CD4-positive, alpha-beta T cell treated with Interleukin-15 for 1 hour (primary cell): ENCODE measurements around the gene LRRC56.

Experiments
- DNase-seq: peaks from one replicate; pipeline ENCODE4 v3.0.0-alpha.2; 2020

Gene LRRC56

DNA sequence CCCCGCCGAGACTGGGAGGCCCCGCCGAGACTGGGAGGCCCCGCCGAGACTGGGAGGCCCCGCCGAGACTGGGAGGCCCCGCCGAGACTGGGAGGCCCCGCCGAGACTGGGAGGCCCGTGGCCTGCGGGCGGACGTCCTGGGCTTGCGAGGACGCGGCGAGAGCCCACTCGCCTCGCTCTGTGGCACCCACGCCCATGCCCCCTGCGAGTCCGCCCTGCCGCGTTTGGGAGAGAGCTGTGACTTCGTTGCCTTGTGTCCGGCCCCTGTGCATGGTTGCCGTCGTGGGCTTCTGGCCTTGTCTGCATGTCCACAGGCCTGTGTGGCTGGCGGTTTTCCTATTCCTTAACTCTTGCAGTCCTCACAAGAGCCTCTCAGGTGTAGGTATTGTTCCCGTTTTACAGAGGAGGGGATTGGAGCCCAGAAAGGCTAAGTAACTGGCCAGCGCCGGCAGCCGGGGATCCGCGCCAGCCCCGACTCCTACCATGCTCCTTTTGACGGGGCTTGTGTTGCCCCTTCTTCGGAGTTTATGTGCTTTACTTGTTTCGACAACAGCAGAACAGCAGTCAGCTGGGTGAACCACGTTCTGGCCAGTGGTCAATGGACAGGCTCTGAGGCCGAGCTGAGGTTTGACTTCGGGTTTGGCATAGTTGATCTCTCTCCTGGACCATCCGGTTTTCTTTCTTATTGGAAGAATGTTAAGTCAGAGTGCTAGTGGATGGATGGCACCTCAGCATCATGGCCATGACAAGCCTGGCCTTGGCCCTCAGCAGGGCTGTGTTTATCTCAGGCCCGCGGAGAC lies 39.7 kb downstream of the LRRC56 start:
- no peak for DNase-seq

DNA sequence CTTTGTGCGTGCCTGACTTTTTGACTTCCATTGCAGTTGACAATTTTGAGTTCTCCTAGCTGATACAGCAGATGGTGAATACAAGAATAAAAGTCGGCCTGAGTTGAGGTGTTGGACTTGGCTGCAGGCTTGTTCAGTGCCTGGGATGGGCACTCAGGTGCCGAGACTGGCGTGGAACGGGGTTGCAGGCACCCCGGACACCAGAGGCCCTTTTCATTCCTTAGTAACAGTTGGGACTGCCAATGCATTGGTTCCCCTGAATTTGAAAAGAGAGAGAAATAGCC lies 40.2 kb downstream of the LRRC56 start:
- DNase-seq, result no peak

DNA sequence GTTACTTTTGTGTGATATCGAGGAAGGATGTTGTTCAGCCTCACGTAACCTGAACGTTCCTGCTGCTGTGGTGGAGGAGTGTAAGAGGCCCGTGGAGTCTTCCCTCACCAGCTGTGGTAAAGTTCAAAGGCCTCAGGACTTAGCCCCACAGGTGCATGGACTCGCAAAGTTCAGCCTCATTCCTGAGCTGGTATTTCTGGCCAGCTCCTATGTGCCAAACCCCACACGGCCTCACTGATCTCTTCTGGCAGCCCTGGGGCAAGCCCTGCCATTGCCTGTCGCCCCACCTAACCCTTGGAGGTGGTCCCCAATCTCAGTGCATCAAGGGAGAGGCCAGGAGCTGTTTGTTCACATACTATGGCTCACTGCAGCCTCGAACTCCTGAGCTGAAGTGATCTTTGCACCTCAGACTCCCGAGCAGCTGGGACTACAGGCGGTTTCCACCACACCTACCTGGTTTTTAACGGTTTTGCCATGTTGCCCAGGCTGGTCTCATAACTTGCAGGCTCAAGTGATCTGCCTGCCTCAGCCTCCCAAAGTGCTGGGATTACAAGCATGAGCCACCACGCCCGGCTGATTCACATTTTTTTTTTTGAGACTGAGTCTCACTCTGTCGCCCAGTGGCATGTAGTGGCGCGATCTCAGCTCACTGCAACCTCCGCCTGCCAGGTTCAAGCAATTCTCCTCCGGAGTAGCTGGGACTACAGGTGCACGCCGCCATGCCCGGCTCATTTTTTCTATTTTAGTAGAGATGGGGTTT lies 41.1 kb downstream of the LRRC56 start:
- DNase-seq, result no peak

DNA sequence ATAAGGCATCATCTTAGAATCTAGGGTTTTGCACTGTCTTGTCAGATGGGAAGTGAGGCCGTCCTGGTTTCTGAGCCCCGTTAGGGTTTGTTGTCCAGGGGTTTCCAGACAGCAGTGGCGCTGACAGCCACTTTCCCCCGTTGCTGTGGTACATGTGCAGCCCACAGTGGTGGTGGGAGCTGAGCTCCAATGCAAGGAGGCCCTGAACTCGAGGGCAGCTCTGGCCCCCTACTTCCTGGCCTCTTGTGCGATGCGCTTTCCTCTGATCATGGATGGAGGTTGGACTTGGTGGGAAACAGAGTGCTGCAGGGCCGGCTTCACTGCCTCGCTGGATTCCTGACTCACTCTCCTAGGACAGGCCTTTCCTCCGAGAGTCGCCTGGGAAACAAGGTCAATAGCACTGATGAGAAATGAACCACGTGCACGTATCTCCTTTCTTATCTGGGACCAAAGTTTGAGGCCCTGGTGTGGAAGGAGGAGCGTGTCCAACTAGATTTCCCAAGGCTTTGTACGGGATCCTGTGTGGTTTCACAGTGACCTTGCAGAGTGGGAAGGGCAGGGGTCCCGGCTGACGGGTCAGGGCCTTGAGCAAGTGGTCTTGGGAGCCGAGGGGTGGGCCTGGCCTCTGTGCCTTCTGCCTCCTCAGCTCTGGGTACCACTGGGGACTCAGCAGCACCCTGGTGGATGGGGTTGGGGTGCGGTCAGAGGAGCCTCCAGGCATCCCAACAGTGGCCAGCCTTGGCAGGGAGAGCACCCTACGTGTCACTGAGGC lies 42.7 kb downstream of the LRRC56 start:
- no peak for DNase-seq

DNA sequence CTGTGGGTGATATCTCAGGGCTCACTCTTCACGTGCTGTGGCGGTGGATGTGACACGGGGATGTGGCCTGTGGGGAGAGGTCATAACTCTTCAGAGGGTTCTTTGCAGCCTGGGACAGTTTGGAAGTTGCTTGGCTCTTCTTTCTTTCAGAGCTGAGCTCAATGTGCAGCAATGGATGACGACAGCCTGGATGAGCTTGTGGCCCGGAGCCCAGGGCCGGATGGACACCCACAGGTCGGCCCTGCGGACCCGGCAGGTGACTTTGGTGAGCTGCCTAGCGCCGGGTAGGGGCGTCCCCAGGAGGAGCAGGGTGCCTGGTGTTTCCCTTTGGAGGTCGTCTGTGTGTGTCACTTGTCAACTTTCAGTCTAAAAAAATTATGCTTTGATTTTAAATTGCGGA lies 44.0 kb downstream of the LRRC56 start:
- no peak for DNase-seq

DNA sequence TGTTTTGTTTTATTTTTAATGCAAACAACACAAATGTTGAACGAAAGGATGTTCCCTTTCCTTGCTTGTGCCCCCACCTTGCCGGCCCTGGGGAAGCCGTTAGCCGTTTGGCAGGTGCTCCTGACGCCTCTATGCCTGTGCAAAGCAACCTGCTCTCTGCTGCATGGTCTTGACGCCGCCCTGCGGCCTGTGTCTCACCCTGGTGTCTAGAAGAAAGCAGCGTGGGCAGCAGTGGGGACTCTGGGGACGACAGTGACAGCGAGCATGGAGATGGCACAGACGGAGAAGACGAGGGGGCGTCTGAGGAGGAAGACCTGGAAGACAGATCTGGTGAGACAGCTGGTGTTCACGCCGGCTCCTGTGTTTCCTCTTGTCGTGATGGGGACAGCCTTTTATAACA lies 44.4 kb downstream of the LRRC56 start:
- DNase-seq, result no peak

DNA sequence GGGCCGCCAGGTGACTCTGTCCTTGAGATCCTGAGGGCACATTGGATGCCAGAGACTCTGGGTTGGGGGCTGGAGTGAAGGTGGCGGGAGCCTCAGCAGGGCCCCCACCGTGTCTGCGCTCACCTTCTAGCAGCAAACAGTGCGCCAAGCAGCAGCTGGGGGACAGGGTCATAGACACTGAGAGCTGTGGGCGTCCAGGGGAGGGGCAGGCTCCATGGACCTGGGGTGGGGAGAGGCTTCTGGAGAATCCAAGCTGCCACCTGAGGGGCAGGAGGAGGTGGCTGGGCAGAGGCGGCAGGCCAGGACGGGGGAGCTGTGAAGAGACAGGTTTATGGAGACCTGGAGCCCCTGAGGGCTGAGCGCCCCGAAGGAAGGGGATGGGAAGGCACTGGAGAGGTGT lies 47.0 kb downstream of the LRRC56 start:
- DNase-seq, result no peak

DNA sequence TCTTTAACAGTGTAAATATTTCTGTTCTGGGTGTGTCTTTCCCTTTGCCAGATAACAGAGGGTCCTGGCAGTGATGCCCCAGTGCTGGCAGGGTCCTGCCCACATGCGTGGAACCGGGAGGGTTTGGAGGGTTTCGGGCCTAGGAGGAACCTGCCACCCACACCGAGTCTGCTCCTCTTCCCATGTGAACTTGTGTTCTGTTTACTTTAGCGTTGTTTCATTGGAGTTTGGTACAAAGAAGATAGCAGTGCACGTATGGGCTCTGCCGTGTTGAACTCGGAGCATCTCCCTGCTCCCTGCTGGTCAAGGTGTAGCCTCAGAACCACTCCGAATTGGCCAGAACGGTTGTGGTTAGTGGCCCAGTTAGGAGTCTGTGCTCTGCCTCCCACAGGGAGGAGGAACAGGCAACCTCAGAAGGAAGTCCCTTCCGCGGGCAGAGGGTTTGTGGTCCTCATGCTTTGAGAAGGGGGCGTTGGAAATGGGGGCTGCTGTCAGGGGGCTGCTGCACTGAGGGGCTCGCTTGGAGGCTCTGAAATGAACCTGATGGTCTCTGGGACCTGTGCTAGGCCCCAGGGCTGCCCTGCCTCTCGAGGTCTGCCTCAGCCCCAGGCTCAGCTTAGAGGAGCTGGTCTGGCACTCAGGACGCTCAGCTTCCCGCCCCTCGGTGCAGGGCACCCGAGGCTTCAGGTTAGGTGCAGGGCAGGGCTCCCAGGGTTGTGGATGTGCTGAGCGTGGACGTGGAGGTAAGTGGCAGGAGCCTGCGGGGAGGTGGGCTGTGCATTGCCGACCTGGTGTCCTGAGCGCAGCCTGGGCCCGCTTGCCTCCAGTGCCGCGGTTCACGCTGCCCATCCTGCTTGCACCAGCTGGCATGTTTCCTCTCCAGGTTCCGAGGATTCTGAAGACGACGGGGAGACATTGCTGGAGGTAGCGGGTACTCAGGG lies 49.3 kb downstream of the LRRC56 start:
- DNase-seq, result no peak

DNA sequence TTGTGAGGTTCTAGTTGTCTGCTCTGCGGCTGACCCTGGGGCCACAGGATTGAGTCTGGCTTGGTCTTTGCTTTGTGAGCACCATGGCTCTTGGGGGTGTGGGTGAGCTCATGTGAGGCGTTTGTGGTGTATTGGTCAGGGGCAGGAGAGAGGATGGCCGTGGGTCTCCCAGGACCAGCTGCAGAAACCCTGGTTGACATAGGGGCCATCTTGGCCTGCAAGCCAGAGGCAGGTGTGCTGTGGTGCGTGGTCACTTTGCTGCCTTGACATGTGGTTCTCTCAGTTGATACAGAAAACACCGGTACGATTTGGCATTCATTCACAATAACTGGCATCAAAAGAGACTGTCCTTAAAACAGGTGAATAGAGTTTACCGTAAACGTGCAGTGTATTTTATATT lies 50.2 kb downstream of the LRRC56 start:
- DNase-seq, result no peak

DNA sequence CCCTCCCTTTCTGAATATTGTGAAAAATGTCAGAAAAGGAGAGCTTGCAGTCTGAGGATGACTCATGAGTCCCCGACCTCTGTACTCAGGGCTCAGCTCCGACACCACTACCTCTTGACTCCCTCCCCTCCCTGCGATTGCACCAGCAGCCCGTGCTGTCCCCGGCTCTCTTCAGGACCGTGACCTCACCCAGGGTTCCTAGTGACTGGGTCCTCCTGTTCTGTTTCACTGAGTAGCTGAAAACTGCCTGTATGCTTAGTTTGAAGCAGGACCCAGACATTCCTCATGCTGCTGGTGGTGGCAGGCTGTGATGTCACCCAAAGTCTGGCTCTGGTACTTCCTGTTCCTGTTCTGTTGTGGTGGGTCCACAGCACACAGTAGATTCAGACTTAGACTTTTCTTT lies 50.7 kb downstream of the LRRC56 start:
- peak; percentile 83 for DNase-seq

DNA sequence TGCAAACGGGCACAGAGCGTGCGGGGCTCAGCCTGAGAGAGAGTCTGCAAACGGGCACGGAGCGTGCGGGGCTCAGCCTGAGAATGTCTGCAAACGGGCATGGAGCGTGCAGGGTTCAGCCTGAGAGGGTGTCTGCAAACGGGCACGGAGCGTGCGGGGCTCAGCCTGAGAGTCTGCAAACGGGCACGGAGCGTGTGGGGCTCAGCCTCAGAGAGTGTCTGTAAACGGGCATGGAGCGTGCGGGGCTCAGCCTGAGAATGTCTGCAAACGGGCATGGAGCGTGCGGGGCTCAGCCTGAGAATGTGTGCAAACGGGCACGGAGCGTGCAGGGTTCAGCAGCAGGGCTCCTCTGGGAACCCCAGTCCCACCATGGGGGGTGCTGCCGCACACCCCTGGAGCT lies 52.5 kb downstream of the LRRC56 start:
- no peak for DNase-seq

DNA sequence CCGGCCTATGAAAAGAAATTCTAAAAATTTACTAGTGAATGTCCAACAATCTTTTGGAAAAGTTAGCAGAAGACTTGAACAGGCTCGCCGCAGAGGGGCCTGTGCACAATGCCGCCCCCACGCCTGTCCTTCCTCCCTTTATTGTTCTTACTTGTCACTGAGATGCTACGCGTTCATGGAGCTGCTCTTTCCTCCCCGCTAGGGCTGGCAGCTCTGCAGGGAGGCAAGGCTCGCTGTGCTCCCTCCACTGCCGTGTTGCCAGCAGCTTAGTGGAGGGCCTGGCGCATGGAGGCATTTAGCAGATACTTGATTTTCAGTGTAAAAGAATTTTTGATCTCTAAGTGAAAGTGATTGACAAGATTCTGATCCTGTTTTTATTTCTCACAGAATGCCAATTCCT lies 53.7 kb downstream of the LRRC56 start:
- no peak for DNase-seq

DNA sequence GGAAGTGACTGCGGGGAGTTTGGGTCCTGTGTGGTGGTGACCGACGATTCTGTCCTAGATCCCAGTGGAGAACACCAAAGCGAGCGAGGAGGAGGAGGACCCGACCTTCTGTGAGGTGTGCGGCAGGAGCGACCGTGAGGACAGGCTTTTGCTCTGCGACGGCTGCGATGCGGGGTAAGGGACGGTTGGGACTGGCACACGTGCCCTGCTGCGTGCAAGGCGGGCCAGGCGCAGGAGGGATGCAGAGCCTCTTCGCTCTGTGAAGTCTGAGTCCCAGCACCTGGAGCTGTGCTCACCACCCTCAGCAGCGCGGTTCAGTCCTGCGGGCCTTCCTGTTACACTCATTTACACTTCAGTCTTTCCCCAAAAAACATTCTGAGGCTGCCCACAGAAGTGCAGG lies 55.2 kb downstream of the LRRC56 start:
- no peak for DNase-seq

DNA sequence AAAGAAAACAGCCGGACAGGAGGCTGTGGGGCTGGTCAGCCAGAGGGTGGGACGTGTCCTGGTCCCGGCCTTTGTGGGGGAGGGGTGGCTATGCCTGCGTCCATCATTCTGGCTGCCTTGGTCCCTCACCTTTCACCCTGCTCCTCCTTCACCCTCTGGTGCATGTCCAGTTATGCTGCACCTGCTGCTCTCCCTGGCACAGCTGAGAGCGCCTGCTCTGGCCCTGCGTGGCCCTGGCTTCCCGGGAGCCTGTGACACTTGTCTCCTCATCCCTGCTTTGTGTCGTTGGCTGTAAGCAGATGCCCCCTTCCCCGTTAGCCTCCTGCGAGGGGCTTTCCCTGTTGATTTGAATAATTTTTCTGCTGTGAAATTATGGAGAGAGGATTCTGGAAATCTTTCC lies 55.6 kb downstream of the LRRC56 start:
- no peak for DNase-seq

DNA sequence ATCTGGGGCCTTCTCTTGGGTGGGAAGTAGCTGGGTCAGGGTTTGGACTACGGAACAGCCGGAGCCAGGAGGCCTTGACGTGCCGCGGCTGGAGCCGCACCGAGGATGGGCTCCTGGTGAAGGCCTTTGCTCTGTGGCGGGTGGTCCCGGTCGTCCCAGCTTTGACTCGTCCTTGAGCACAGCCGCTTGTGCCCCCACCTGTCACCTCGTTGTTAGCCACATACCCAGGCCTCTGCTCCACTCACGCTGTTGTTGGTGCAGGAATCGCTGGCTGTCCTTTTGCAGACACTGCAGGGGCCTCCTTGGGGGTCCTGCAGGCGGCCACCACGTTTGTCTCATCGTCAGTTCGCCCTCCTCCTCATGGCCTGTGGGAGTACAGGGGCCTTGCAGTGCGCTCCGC lies 56.0 kb downstream of the LRRC56 start:
- DNase-seq, result no peak

DNA sequence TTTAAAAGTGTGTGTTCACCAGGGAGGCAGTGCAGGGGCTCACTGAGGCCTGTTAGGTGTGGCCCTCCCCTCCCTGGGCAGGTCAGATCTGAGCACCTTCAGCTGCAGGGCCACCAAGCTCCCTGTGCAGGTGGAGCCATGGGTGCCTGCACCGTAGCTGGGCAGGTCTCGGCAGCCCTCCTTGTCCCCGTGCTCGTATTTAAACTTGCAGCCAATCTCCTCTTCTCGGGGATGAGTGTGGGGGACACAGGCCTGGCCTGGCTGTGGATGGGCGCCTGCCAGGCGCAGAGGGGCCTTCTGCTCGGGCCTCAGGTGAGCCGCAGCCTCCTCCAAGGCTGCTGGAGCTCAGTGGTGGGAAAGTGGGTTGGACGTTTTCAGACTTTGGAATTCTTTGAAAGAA lies 58.1 kb downstream of the LRRC56 start:
- no peak for DNase-seq

DNA sequence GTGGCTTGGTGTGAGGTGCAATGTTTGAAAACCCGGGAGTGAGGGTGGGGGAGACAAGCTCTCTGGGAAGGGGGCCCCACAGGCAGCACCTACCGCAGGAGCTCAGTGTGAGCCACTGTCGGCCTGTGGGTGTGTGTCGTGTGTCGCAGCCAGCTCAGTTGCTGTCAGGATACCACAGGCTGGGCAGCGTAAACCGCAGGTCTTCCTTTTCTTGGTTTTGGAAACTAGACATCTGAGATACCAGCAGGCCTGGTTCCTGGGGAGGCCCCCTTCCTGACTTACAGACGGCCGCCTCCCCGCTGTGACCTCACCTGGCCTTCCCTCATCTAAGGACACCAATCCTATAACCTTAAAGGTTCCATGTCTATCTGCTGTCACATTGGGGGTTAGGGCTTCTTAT lies 59.0 kb downstream of the LRRC56 start:
- no peak for DNase-seq

DNA sequence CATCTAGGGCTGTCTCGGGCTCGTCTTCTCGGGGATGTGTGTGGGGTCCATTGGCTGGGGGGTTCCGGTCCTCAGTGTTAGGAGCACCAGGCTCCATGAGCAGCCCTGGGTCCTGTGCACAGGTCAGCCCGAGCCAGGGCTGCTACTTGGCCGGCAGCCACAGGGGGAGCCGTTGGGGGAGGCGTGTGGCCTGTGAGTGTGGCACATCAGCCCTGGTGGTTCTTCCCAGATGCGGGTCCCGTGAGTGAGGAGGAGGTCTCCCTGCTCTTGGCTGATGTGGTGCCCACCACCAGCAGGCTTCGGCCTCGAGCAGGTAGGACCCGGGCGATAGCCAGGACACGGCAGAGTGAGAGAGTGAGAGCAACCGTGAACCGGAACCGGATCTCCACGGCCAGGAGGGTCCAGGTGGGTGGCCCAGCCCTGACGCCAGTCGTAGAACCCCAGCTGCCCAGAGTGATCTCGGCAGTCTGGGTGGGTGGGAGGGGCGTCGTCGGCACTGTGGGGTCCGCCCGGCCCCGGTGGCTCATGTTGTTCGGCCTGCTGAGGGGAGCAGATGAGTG lies 59.9 kb downstream of the LRRC56 start:
- no peak for DNase-seq

DNA sequence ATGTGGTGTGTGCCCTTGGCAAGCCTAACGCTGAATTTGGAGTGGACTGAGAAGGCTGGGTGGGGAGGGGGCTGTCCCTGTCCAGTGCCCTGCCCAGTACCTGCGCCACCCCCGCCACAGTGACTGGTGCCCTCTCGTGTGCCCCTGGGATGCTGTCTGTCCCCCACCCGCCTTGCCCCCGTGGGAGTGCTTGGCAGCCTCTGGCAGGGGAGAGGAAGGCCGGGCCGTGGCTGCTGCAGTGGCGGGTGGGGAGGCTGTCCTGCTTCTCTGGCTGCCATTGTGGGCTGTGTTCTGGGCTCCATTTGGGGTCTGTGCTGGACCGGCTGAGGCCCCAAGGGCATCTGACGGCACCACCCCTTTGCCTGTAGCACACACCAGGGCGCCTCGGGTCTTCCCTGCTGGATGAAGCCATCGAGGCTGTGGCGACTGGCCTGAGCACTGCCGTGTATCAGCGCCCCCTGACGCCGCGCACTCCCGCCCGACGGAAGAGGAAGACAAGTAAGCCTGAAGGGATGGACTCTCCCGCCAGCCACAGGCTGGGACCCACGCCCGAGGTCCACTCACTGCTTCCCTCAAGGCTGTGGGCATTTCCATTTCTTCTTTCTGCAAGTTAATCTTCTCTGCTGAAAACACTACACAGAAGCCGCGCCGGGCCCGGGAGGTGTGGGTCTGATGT lies 60.8 kb downstream of the LRRC56 start:
- no peak for DNase-seq

DNA sequence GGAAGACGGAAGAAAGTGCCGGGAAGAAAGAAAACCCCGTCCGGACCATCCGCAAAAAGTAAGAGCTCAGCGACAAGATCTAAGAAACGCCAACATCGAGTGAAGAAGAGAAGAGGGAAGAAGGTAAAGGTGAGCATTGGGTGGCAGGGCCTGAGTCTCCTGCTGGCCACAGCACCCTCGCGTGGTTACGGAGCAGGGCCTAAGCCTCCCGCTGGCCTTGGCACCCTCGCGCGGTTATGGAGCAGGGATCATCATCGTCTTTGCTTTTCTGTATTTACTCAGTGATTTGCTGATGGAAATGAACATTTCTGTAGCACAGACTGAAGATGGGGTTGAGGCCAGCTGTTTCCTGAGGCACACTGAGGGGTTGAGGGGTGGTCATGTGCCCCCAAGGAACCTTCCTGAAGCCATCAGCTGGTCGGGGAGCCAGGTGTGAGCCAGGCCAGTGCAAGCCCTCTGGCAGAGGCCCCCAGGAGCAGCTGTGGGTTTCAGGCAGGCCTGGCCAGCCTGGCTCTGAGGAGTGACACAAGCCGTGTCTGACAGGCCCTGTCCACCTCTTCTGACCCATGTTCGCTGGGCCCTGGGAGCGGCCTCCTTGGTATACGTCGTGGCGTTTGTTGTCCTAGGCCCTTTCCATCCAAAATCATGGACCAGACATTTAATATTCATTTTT lies 64.4 kb downstream of the LRRC56 start:
- no peak for DNase-seq

DNA sequence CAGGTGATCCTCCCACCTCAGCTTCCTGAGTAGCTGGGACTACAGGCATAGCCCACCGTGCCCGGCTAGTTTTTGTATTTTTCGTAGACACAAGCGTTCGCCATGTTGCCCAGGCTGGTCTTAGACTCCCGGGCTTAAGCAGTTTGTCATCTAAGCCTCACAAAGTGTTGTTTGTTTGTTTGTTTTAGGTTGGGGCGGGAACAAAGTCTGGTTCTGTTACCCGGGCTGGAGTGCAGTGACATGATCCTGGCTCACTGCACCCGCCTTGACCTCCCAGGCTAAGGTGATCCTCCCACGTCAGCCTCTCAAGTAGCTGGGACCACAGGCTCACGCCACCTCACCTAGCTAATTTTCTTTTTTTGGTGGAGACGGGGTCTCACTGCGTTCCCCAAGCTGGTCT lies 65.8 kb downstream of the LRRC56 start:
- no peak for DNase-seq
